Keratinocyte (primary cell): ENCODE results near the gene WIPF3.

Experiments used
- CTCF ChIP-seq, 3 experiments: IDR thresholded peaks in 1 of 3; conservative IDR thresholded peaks in 1 of 3; optimal IDR thresholded peaks in 1 of 3; 2 replicates in 2 of 3; 3 replicates in 1 of 3; pipeline versions ENCODE3 to v1.5.1; 2011; ENCODE audit warnings: low read length in 3 of 3, mild to moderate bottlenecking in 3 of 3, moderate library complexity in 2 of 3, control low read depth in 1 of 3, inconsistent platforms in 1 of 3; ENCODE audit not compliant: insufficient read depth in 2 of 3; ENCODE audit errors: extremely low read depth in 1 of 3
- EZH2 ChIP-seq: IDR thresholded peaks from one replicate; pipeline ENCODE4 v1.6.1; 2012; ENCODE audit warnings: inconsistent platforms, mild to moderate bottlenecking, low read length, moderate library complexity

GRCh38 chr7:29810297-29810696 is 4.0 kb downstream of the WIPF3 start:
- TF ChIP-seq CTCF (optimal IDR thresholded peaks at IDR 0.05 in 1 of 3, IDR thresholded peaks at IDR 0.05 in 1 of 3, conservative IDR thresholded peaks at IDR 0.05 in 1 of 3; ENCODE audit: extremely low read depth in 1 of 3, insufficient read depth in 2 of 3, low read length in 3 of 3), result no peak
- no peak for TF ChIP-seq EZH2
